Peyer's patch (tissue), 4 donors: Measurements from ENCODE around the gene THAP9.

Experiments used
- CTCF ChIP-seq, 6 experiments: fragments of 450-650 bp in 4 of 6; fragments of 200-600 bp in 2 of 6; sonication (generic) in 1 of 6; IDR thresholded peaks; one replicate each; pipeline ENCODE4 v1.5.1; 2017 to 2019; ENCODE audit warnings: antibody characterized with exemption in 6 of 6, mild to moderate bottlenecking in 3 of 6, moderate library complexity in 1 of 6
- POLR2A ChIP-seq, 2 donors: fragments of 450-650 bp; IDR thresholded peaks; one replicate each; pipeline ENCODE4 v1.5.1; 2017; ENCODE audit warnings: antibody characterized with exemption in 2 of 2, mild to moderate bottlenecking in 2 of 2, moderate library complexity in 2 of 2

GRCh38 chr4:82868572-82868971 is 32.0 kb upstream of the THAP9 start:
- TF ChIP-seq CTCF (IDR thresholded peaks at IDR 0.05) (no peak), POLR2A (IDR thresholded peaks at IDR 0.05) (no peak)
